Measurements from ENCODE around the gene ARMH2.

The ARMH2 gene

GRCh38 chr6:24798740-24799540 is at the start of gene ARMH2:
TSS of gene ARMH2 (minus strand) at chr6:24798917. CDS start at chr6:24798857, 60 bp downstream.
- no peak for DNase-seq (ENCODE audit: low read depth in 2 of 2)

- no peak for DNase-seq (ENCODE audit: low read depth in 2 of 2)
These were observed 49.7 kb upstream of the ARMH2 start for GRCh38 chr6:24848461-24848860.

- DNase-seq (ENCODE audit: low read depth in 2 of 2), result no peak
These were observed 48.7 kb upstream of the ARMH2 start for GRCh38 chr6:24847402-24847801.

GRCh38 chr6:24845578-24845977 is 46.9 kb upstream of the ARMH2 start:
- DNase-seq (ENCODE audit: low read depth in 2 of 2), result no peak

- DNase-seq (ENCODE audit: low read depth in 2 of 2), result no peak
These were observed 46.2 kb upstream of the ARMH2 start for GRCh38 chr6:24844903-24845302.

GRCh38 chr6:24844061-24844460 is 45.3 kb upstream of the ARMH2 start:
- no peak for DNase-seq (ENCODE audit: low read depth in 2 of 2)

GRCh38 chr6:24840187-24840586 is 41.5 kb upstream of the ARMH2 start:
- no peak for DNase-seq (ENCODE audit: low read depth in 2 of 2)

GRCh38 chr6:24838994-24839393 is 40.3 kb upstream of the ARMH2 start:
- DNase-seq (ENCODE audit: low read depth in 2 of 2), result no peak

GRCh38 chr6:24838081-24838480 is 39.4 kb upstream of the ARMH2 start:
- DNase-seq (ENCODE audit: low read depth in 2 of 2), result no peak

GRCh38 chr6:24836109-24836508 is 37.4 kb upstream of the ARMH2 start:
- DNase-seq (ENCODE audit: low read depth in 2 of 2), result no peak

- DNase-seq (ENCODE audit: low read depth in 2 of 2), result no peak
These were observed 35.1 kb upstream of the ARMH2 start for GRCh38 chr6:24833711-24834386.

GRCh38 chr6:24832794-24833193 is 34.1 kb upstream of the ARMH2 start:
- DNase-seq (ENCODE audit: low read depth in 2 of 2), result no peak

- no peak for DNase-seq (ENCODE audit: low read depth in 2 of 2)
These were observed 33.3 kb upstream of the ARMH2 start for GRCh38 chr6:24831771-24832716.

- DNase-seq (ENCODE audit: low read depth in 2 of 2), result no peak
These were observed 30.9 kb upstream of the ARMH2 start for GRCh38 chr6:24829657-24830056.

- DNase-seq (ENCODE audit: low read depth in 2 of 2), result no peak
These were observed 29.3 kb upstream of the ARMH2 start for GRCh38 chr6:24827970-24828369.

GRCh38 chr6:24827162-24827561 is 28.4 kb upstream of the ARMH2 start:
- no peak for DNase-seq (ENCODE audit: low read depth in 2 of 2)

- no peak for DNase-seq (ENCODE audit: low read depth in 2 of 2)
These were observed 26.5 kb upstream of the ARMH2 start for GRCh38 chr6:24825130-24825630.

- DNase-seq (ENCODE audit: low read depth in 2 of 2), result no peak
These were observed 25.6 kb upstream of the ARMH2 start for GRCh38 chr6:24824142-24824938.

GRCh38 chr6:24823185-24823584 is 24.5 kb upstream of the ARMH2 start:
- DNase-seq (ENCODE audit: low read depth in 2 of 2), result no peak

- DNase-seq (ENCODE audit: low read depth in 2 of 2), result no peak
These were observed 24.0 kb upstream of the ARMH2 start for GRCh38 chr6:24822696-24823095.

GRCh38 chr6:24821860-24822444 is 23.2 kb upstream of the ARMH2 start:
- no peak for DNase-seq (ENCODE audit: low read depth in 2 of 2)
